Measurements from ENCODE around the gene SIGLEC5. TPM values are rescaled to one million over a fixed set of nuclear protein-coding genes. Genes with fewer than 3 reads are reported as not detected.

Gene SIGLEC5
- total and polyA plus RNA-seq, 2 of the 13 experiments (the other 11 are each of a cell fraction or from before 2014, with no cell fraction given): not detected

DNA sequence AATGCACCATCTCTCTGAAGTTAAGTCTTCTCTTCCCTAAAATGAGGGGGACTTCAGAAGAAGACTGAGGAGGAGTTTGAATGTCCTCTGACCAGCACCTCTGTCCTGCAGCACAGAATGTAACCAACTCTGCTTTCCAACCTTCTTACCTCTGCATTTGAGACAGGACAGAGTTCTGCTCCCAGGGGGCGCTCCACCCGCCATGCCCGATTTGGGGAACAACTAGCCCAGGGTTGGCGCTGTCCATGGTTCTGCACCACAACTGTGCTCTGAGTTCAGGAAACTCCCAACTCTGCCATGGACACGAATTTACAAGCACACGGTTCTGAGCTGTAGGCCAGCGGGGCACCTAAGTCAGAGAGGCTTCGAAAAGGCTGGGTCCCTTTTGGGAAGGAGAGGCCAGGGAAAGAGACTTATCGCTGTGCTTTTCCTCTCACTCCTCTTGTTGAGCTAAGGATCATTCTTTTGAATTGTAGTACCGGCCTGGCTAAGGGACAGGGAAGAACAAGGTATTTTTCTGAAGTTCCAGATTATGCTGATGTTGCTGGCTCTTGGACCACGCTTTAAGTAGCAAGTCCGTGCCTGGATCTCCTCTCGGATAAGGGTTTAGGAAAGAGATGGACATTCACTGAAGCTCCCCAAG lies 22.2 kb downstream of the SIGLEC5 start (continued):
- peak; percentile 99 for TF ChIP-seq ZNF557 (CRISPR knock-in tag; IDR thresholded peaks at IDR 0.05)
- no peak for TF ChIP-seq KDM1A (CRISPR knock-in tag; IDR thresholded peaks at IDR 0.05)
- TF ChIP-seq, protein P1, sequence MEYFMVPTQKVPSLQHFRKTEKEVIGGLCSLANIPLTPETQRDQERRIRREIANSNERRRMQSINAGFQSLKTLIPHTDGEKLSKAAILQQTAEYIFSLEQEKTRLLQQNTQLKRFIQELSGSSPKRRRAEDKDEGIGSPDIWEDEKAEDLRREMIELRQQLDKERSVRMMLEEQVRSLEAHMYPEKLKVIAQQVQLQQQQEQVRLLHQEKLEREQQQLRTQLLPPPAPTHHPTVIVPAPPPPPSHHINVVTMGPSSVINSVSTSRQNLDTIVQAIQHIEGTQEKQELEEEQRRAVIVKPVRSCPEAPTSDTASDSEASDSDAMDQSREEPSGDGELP (IDR thresholded peaks at IDR 0.05; ENCODE audit: borderline replicate concordance, low read depth): no peak
- TF ChIP-seq ZFP62 (CRISPR knock-in tag; IDR thresholded peaks at IDR 0.05): no peak
- peak; percentile 33; the same call in 1 of the 2 replicates for TF ChIP-seq ZNF121 (CRISPR knock-in tag; IDR thresholded peaks at IDR 0.05)
- TF ChIP-seq, protein P2, sequence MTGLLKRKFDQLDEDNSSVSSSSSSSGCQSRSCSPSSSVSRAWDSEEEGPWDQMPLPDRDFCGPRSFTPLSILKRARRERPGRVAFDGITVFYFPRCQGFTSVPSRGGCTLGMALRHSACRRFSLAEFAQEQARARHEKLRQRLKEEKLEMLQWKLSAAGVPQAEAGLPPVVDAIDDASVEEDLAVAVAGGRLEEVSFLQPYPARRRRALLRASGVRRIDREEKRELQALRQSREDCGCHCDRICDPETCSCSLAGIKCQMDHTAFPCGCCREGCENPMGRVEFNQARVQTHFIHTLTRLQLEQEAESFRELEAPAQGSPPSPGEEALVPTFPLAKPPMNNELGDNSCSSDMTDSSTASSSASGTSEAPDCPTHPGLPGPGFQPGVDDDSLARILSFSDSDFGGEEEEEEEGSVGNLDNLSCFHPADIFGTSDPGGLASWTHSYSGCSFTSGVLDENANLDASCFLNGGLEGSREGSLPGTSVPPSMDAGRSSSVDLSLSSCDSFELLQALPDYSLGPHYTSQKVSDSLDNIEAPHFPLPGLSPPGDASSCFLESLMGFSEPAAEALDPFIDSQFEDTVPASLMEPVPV (CRISPR knock-in tag; IDR thresholded peaks at IDR 0.05): peak; percentile 58; the same call in 1 of the 2 replicates
- TF ChIP-seq CHD2 (IDR thresholded peaks at IDR 0.05; ENCODE audit: low read depth, low read length): no peak

DNA sequence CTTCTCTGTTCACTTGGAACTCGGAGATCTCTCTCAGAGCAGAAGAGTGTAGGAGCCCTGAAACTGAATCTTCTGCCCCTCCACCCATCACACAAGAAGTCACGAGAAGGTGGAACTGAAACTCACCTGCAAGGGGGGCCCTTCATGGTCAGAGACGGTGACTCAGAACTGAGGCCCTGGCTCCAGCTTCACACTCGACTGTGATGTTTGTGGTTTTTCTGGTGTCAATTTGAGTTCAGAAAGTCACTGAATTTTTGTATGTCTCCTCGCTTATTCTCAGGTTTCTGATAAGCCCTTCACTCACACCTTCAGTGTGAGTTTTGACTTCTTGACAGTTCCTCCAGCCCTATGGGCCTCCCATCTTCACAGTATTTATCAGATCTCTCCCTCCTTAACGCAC lies 23.1 kb downstream of the SIGLEC5 start:
- POLR2A ChIA-PET: no interaction called here
- Histone ChIP-seq H3K4me3 (replicated peaks in 1 of 3; ENCODE audit: insufficient read depth in 1 of 3, low read depth in 2 of 3, low read length in 3 of 3) (no peak overlapping the region), H3K27me3 (ENCODE audit: control insufficient read depth in 1 of 2, insufficient read depth in 2 of 2, low read length in 2 of 2) (no peaks in the 10 kb centered on the region), H3K27ac (ENCODE audit: extremely low read length, insufficient read depth, low read length) (no peak overlapping the region), H3K4me2 (ENCODE audit: low read depth, low read length) (no peak overlapping the region), H3K79me2 (ENCODE audit: insufficient read depth, low read length) (no peaks in the 10 kb centered on the region), H4K20me1 (ENCODE audit: insufficient read depth, low read length) (no peaks in the 10 kb centered on the region), H3K9me3 (ENCODE audit: low read length) (no peaks in the 10 kb centered on the region), H3K9ac (ENCODE audit: insufficient read depth, low read depth, low read length) (no peak overlapping the region), H2AFZ (ENCODE audit: low read length) (no peak overlapping the region), H3K4me1 (ENCODE audit: insufficient read depth, low read length) (no peaks in the 10 kb centered on the region), H3K36me3 (replicated peaks in 1 of 2; ENCODE audit: control insufficient read depth in 1 of 2, insufficient read depth in 2 of 2, low read length in 2 of 2) (no peaks in the 10 kb centered on the region)
- CTCF ChIA-PET (ENCODE audit: low intra/inter-chr PET ratio, low total read pairs): interaction anchor here (0.6 to 0.8 kb wide), 2 partner anchors 50 to 203 kb away, joined by 3 read pairs; no protein-coding TSS in a partner anchor
- BruUV-seq (replicated peaks): no TSS peak
- intact Hi-C loops (cut with micrococcal nuclease; ENCODE audit: unreplicated experiment) (no loop called here), in situ Hi-C loops (cut with HindIII; ENCODE audit: extremely low pct_ligation_motif_present, low pct_unique_long_range_greater_than_20kb) (no loop called here)
- FAIRE-seq: no peak
- WGBS (ENCODE audit: low lambda C conversion rate): 15% methylated on average over 6 of the region's 6 CpGs
- DNase-seq (ENCODE audit: low spot score): no peak
- ATAC-seq: no peak
- TF ChIP-seq EHMT2 (IDR thresholded peaks at IDR 0.05; ENCODE audit: borderline replicate concordance, low read depth, low read length) (no peak), ZNF225 (CRISPR knock-in tag; IDR thresholded peaks at IDR 0.05) (no peak), BRD4 (CRISPR knock-in tag; IDR thresholded peaks at IDR 0.05) (no peak), NCOR1 (IDR thresholded peaks at IDR 0.05; ENCODE audit: borderline replicate concordance, low read length) (no peak), YY1 (IDR thresholded peaks at IDR 0.05; ENCODE audit: insufficient read depth, insufficient replicate concordance, low read depth, low read length) (no peak), ZMYM2 (CRISPR knock-in tag; IDR thresholded peaks at IDR 0.05) (no peak), KDM6A (CRISPR knock-in tag; IDR thresholded peaks at IDR 0.05; ENCODE audit: low read depth) (no peak), ZNF780A (CRISPR knock-in tag; IDR thresholded peaks at IDR 0.05) (no peak), ZNF253 (CRISPR knock-in tag; IDR thresholded peaks at IDR 0.05; ENCODE audit: borderline replicate concordance) (no peak), U2AF2 (IDR thresholded peaks at IDR 0.05; ENCODE audit: low read depth, low read length) (no peak), POGZ (CRISPR knock-in tag; IDR thresholded peaks at IDR 0.05) (no peak)
- TF ChIP-seq, protein P3, sequence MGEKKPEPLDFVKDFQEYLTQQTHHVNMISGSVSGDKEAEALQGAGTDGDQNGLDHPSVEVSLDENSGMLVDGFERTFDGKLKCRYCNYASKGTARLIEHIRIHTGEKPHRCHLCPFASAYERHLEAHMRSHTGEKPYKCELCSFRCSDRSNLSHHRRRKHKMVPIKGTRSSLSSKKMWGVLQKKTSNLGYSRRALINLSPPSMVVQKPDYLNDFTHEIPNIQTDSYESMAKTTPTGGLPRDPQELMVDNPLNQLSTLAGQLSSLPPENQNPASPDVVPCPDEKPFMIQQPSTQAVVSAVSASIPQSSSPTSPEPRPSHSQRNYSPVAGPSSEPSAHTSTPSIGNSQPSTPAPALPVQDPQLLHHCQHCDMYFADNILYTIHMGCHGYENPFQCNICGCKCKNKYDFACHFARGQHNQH (CRISPR knock-in tag; IDR thresholded peaks at IDR 0.05): no peak
- TF ChIP-seq, protein P4, sequence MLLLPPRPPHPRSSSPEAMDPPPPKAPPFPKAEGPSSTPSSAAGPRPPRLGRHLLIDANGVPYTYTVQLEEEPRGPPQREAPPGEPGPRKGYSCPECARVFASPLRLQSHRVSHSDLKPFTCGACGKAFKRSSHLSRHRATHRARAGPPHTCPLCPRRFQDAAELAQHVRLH (CRISPR knock-in tag; IDR thresholded peaks at IDR 0.05; ENCODE audit: borderline replicate concordance, low read depth): no peak
